ENCODE measurements around the gene STARD10. TPM values are rescaled to one million over a fixed set of nuclear protein-coding genes. Genes with fewer than 3 reads are reported as not detected.

STARD10 gene
- total and polyA plus RNA-seq, 2 of the 8 experiments (the other 6 are each of a cell fraction or from before 2014, with no cell fraction given): 23.7 to 35.7 TPM

- no peak for TF ChIP-seq CHD7 (IDR thresholded peaks at IDR 0.05; ENCODE audit: insufficient replicate concordance, low read length)
- no peak for TF ChIP-seq NANOG (IDR thresholded peaks at IDR 0.05; ENCODE audit: insufficient read depth, low read depth, low read length, poor library complexity, severe bottlenecking)
- peak; percentile 89 for TF ChIP-seq TEAD4 (IDR thresholded peaks at IDR 0.05; ENCODE audit: low read depth, low read length)
- no peak for TF ChIP-seq BRCA1 (IDR thresholded peaks at IDR 0.05; ENCODE audit: low read depth, low read length)
- TF ChIP-seq BACH1 (IDR thresholded peaks at IDR 0.05; ENCODE audit: low read length): peak; percentile 90
- no peak for TF ChIP-seq SP2 (IDR thresholded peaks at IDR 0.05; ENCODE audit: low read length)
- TF ChIP-seq EZH2 (IDR thresholded peaks at IDR 0.05; ENCODE audit: low read depth, low read length, severe bottlenecking): no peak
- peak; percentile 85 for TF ChIP-seq ASH2L (IDR thresholded peaks at IDR 0.05; ENCODE audit: low read length)
- peak in 1 of 2 experiments; percentile 60; a peak in 2 of 3 replicates for TF ChIP-seq POLR2A (IDR thresholded peaks at IDR 0.05; ENCODE audit: control extremely low read depth in 1 of 2, low read depth in 2 of 2, low read length in 2 of 2)
- no peak for TF ChIP-seq POLR2AphosphoS5 (IDR thresholded peaks at IDR 0.05; ENCODE audit: low read depth, low read length)
Observed at GRCh38 chr11:72793425-72794367, at the start of gene STARD10 (continued).

Measured in H1 (cell line).